NCI-H1417 treated with DMSO at 0.1 percent for 48 hours (cell line): ENCODE measurements around the gene SLC9A1.
A peak's percentile ranks its signal among the peaks of the same experiment; 100 is the strongest.

Source experiments
- DNase-seq: peaks from one replicate; lab custom pipeline; 2025; lab: John Stamatoyannopoulos, UW

The SLC9A1 gene

DNA sequence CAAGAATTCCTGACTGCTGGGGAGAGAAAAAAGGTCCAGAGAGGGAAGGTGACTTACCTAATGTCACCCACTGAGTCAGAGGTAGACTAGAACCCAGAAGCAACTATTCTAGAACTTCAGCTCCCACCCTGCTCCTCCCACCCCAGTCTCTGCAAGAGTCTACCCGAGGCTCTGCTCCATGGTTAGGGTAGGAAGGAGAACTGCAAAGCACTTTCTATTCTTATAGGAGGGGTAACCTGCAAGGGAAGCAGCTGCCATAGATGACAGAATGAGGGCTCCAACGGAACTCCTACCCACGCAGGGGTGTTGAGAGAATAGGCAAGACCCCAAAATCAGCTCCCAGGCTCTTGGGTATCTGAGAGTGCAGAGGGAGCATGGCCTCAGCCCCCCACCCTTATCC is 4.3 kb downstream of the SLC9A1 start:
- no peak for DNase-seq

DNA sequence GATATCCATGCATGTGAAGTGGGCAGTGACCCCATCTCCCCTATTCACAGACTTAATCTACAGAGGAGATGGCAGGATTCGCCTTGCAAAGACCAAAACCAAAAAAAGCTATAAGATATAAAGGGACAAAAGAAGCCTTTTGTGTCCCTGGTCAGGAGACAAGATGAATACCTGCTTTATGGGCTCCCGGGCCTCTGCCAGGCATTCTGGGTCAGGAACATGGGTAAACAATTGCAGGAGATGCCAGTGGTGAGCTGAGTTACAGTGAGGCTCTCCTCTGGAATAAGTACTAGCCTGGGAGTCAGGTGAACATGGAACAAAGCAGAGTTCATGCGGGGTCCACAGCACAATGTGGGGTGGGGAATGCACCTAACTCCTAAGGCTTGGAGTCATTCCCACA is 4.7 kb downstream of the SLC9A1 start:
- no peak for DNase-seq

DNA sequence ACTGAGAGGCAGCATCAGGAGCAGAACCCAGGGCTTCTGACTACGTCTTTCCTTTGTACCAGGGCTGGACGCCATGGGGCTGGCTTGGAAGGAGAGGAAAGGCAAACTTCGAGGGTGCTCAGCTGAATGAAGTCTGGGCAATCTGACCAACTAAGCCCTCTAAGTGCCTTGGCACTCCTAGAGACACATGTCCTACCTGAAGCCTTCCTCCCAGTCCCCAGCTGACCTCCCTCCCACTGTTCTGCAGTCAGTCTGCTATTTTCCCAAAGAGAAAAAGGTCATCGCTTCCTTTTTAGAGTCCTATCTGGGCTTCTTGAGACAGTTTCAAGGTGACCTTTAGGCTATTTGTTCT is 5.2 kb downstream of the SLC9A1 start:
- DNase-seq, result no peak

DNA sequence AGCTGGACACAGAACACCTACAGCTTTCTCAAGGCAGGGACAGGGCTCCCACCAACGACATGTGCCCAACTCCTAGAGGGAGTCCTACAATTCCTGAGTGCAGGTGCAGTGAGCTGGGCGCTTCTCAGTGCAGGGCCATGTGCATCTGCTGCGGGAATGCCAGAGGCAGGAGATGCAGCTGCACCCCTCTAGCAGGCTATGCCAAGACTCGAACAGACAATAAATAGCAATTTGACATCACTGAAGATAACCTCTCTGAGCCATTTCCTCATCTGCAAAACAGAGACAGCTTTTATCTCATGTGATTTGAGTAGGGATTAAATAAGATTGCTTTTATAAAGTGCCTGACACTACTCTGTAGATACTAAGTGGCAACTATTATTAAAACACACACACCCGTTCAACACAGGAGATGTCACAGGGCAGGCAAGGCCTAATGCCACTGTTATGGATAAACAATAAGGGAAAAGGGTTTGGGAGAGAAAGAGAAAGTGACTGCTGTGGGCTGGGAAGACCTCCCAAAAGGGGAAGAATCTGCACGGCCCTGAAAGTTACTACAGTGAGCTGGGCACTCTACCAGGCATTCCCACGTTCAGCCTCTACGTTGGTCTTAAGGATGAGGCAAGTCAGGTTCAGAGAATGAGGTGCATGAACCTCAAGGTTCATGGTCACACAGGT is 5.7 kb downstream of the SLC9A1 start:
- no peak for DNase-seq

DNA sequence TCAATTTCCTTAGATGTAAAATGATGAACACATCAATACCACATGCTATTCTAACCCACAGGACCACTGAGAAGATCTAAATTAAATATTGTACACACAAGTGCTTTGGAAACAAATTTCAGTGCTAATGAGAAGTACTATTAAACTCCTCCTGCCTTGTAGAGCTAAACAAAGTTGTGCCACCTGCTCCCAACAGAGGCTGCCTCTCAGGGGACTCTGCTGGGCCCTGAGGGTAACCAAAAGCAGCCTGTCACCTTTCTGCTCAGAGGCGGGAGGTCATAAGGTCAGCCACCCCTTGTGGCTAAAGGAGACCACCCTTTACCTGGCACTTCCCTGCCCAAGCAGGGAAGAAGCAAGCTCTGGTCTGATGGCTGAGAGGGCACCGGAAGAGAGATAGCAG is 6.3 kb downstream of the SLC9A1 start:
- no peak for DNase-seq

DNA sequence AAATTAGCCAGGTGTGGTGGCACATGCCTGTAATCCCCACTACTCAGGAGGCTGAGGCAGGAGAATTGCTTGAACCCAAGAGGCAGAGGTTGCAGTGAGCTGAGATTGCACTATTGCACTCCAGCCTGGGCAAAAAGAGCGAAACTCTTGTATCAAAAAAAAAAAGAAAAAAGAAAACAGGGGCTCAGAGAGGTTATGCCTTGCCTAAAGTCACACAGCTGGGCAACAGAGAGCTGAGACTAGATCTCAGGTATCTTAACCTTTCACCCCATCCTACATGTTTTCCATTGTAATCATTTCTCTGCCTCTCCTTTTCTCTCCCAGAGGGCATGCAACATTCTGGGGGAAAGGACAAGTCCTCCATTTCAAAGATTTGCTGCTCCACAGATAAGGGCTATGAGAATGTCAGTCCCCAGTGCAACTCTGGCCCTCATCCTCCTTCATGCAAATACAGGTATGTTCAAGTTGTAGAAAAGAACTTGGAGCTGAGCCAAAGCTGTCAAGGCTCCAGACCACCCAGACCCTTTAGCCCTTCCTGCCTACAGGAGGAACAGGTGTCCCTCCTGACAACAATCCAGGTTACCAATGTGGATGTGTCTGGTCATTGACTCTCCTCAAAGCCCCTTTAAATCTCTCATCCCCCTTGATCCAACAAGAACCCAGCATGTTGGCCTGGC is 6.9 kb downstream of the SLC9A1 start:
- DNase-seq, result no peak

DNA sequence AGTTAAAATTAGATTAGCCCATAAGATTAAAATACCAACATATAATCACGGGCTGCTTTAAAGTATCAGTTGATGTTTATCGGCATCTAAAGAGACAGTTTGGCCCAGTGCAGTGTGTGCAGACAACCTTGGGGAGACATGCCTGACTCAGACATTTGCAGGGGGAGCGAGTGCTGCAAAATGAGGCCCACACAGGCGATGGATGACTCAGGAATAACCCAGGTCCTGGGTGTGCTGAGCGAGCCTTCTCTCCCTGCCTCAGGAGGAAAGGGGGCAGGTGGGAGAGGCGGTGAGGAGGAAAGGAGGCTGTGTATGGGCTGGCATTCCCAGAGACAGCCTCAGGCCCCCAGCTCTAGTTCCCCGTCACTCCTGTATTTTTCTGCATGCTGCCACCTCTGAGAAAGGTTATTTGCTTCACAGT is 9.0 kb downstream of the SLC9A1 start:
- DNase-seq, result no peak

DNA sequence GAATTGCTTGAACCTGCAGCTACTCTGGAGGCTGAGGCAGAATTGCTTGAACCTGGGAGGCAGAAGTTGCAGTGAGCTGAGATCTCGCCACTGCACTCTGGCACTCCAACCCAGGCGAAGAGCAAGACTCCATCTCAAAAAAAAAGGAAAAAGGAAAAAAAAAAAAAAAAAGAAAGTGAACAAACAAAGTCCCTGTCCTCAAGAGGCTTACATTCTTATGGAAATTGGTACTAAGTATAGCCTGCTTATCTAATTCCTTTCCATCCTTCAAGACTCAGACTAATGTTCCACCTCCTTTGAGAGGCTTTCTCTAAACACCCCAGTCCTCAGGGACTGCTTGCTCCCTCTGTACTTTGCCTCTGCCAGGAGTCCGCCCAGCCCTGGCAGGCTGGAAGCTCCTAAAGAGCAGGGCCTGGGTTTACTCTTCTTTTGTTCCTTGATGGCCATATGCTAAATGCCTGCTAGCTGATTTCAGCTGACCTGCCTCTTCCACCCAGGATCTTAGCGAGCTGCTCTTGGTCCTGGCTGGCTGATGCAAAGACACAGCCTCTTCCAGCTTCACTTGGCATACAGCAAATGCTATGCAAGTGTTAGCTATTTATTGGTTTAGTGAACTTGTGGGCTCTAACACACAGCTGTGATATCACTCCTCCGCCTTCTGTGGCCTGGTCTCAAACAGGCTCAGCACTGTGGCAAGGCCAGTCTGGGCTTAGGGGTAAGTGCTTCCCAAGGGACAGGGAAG is 9.8 kb downstream of the SLC9A1 start:
- DNase-seq, result no peak

DNA sequence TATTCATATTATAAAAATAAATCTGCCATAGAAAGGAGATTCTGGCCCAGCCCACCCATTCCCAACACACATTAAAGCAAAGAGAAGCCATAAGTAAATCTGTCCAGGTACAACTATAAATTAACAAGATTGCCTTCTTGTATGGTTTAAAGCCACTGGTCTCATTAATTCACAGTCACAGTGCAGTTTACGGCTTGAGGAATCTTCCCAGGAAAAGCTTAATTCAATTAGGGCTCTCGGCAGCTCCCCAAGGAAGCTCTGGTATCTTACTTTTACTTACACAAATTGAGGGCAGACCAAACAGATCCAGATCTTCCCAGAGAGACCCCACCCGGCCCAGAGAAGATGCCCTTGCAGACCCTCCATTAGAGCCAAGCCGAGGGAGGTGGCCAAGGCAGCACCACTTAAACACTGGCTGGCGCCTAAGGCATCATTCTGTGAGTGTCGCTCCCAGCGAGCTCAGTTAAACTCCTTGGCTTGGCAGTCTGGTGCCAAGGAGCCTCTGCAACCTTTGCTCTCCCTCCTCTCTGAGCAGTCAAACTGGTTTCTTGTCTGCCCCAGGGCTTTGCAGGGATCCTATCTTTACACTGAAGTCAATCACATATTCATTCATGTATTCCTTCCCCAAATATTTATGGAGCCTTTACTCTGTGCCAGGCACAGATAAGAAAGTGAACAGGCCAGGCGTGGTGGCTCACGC is 10.7 kb downstream of the SLC9A1 start:
- no peak for DNase-seq

DNA sequence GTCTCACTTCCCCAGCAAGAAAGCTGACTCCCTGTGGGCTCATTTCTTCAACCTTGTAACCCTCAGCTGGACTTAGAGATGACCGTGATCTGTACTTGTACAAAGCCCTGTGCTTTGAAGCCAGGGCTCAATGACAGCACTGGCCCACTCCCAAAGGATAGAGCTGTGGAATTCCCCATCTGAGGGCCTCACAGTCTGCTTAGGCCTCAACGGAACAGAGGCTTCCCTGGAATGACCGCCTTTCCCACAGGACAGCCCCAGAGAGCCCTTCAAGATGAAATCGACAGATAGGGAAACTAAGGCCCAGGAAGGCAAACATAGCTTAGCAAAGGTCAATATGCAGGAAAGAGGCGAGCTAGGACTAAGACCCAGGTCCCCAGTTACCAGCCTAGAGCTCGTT is 11.5 kb downstream of the SLC9A1 start:
- no peak for DNase-seq

DNA sequence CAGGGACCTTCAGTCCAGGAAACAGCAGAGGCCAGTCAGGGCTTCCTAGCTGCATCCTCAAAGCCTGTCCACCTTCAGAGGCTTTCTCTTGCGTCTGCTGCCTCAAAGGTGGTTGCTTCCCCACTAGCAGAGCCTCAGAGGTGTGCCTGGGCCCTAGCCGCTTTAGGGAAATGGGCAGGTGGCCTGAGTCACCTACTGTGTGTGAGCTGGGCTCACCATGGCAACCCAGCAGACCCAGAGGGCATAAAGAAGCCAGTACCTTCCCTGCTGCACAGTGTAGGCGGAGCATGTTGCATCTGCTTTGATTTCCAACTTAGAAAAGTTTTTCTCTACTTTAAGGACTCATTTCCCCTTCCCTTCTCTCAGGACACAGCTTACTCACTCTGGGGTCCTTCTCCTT is 12.5 kb downstream of the SLC9A1 start:
- DNase-seq, result peak; percentile 19

DNA sequence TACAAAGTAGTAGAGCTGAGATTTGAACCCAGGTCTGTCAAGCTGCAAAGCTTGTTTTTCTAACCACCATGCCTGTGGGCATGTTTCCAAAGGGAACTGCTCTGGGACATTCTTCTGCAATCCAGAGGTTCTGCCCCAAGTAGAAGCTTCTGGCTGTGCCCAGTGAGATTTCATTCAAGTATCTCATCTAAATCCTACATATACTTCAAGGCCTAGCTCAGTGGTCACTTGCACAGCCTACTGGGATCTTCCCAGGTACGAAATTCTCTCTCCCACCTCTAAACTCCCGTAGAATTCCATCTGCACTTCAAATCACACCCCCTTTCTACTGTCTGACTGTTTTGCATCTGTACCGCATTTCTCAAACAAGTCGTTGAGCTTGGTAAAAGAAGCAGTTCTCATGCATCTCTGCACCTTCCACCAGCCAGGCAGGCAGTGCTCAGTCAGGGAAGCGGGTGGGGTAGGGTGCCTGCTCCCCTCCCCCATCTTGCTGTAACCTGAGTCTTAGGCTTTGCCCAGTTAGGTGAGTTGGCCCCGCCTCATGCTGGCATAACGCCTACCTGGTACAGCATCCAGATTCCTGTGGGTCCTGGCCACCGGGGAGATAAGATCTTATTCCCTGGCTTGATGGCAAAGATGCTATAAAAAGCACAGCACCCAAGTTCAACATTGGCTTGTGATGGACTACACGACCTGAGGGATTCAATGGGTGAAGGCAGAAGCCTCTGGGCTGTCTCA is 13.5 kb downstream of the SLC9A1 start:
- no peak for DNase-seq

DNA sequence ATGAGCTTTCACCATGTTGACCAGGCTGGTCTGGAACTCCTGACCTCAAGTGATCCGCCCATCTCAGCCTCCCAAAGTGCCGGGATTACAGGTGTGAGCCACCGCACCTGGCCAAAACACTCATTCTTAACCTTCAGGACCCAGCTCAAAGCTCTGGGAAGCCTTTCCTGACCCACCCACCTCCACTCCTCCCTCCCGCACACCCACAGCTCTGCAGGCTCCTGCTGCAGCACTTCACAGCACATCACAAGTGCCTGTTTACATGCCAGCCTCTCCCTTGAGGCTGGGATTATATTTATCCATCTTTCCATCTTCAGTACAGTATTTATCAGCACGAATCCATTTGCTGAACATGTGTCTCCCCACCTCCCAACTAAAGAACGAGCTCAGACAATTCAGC is 14.9 kb downstream of the SLC9A1 start:
- DNase-seq, result no peak

DNA sequence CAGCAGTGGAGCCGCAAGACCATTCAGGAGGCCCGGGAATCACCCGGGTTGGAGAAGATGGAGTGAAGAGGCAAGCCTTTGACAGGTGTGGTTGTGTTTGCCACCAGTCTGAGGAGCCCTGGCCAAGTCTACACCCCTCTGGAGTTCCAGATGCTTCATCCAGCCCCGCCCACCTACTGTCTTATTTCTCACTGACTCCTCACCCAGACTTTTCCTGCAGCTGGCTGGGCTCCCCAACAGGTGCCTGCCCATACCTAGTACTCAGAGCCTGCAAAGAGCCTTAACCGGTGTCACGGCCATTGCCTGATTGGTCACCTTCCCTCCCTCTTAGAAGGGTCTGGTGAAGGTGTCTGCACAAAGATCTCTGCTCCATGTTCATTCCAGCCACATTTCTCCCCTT is 16.0 kb downstream of the SLC9A1 start:
- DNase-seq, result no peak

DNA sequence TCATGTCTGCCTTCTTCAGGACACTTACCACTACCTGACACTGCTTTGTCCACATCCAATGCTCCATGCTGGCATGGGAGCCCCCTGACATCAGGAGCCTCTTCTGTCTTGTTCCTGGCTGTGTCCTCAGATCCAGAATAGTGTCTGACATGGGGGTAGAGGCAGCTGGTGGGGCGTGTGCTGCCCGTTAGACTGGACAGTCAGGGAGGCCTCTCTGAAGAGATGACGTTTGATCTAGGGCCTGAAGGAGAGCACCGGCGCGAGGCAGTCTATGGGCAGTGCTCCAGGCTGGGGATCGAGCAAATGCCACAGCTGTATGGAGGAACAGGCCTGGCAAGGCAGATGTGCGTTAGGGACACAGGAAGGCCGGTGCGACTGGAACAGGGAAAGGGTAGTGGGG is 16.6 kb downstream of the SLC9A1 start:
- DNase-seq, result no peak

DNA sequence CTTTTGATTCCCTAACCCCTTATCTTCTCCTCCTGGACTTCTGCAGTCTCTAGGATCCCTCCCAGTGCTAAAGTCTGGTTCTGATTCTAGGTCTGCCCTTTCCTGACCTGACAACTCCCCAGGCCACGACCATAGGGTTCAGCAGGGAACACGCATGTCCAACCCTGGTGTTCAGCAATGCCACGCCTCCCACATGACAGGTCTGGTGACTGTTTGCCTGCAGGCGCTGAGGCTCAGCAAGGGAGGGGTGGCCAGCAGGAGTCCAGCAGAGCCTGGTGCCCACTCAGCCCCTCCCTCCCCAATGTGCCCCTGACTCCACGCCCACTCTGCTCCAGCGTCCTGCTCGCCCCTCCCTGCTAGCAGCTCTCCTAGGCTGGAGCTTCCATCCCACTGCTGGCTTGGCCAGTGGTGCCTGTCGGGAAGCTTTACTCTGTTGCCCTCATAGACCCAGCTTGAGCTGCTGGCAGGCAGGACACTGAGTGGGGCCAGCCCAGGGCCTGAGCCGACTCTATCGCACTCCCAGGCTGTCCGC is 17.3 kb downstream of the SLC9A1 start:
- DNase-seq, result peak; percentile 12

DNA sequence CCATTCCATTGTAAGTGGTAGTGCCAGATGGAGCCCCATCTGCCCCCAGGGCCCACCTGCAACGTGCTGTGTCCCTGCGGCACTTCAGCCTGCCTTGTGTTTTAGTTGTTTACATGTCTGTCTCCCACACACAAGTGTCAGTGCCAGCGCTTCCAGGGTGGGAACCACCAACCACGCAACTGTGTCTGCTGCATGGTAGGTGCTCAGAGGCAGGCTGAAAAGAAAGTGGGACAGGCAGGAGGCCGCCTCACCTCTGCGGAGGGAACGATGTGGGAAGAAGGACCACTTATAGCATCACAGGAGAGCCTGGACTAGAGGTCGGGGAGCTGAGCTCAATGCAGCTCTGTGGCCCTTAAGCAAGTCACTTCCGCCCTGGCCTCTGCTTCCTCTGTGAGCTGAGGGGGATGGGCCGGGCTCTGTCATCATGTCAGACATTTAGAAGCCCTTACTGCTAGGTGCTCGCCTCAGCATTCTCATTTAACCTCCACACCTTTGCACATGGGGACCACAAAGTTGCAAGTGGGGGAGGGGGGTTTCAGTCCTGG is 17.9 kb downstream of the SLC9A1 start:
- no peak for DNase-seq

DNA sequence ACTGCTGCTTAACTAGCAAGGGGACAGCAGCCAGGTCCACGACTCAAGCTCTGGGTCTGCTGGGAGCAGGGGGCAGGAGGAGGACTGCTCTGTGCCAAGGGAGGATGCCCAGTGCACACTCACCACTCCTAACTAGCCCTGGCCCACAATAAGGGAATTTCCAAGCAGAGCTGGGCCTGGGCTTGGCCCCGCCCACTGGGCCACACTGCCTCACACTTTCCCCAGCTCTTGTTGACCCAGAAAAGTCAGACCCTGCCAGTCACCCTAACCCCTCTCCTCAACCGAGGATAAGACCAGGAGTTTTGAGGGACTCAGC is 18.7 kb downstream of the SLC9A1 start:
- DNase-seq, result no peak

DNA sequence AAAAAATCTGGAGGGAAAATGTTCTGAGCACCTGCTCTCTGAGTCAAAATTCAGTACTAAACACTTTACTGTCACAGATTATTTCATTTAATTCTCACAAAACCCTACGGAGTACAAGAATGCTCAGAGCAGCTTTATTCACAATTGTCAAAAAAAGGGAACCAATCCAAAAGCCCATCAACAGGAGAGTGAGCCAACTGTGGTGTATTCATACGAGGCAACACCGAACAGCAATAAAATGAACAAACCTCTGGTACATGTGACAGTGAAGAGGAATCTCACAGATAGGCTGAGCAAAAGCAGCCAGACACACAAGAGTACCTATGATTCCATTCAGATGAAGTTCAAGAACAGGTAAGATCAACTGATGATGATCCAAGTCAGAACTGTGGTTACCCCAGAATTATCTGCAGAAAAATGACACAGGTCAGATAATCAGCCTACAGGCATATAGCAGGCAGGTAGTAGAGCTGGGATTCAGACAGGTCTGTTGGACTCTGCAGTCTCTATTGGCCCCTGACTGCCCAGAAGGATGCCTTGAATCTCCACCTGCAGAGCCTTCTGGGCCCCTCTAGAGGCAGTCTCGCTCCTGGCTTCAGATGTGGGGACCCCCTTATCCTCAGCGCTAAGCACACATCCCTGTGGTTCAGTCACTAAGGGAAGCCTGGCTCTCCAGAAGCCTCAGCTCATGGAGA is 19.2 kb downstream of the SLC9A1 start:
- DNase-seq, result no peak

DNA sequence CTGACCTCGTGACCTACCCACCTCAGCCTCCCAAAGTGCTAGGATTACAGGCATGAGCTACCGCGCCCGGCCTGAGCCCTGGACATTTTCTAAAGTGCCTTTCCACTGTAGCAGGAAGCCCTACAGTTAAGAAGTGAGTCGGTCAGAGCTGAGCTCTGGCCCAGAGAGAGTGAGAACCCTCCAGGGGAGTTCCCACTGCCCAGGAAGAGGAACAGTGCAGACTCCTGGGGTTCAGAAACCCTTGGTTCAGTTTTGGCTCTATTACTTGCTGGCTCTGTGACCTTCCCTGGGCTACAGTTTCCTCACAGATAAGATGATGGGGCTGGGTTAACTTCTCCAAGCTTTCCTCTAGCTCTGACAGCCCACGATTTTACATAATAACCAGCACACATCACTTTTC is 20.9 kb downstream of the SLC9A1 start:
- no peak for DNase-seq

DNA sequence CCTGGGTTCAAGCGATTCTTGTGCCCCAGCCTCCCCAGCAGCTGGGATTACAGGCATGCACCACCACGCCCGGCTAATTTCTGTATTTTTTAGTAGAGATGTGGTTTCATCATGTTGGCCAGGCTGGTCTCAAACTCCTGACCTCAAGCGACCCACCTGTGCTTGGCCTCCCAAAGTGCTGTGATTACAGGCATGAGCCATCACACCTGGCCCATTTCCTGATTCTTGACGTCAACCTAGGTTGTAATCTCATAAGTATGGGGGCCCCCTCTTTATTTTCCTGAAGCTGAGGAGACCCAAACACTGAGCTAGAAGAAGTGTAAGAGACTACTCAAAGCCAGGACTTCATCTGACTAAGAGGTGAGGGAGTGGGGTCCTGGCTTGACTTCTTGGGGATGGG is 21.8 kb downstream of the SLC9A1 start:
- DNase-seq, result no peak
